Panc1 (cell line): ENCODE data around the gene JPH2. TPM values are rescaled to one million over a fixed set of nuclear protein-coding genes. Genes with fewer than 3 reads are reported as not detected.

Experiments
- ATAC-seq: fragments of 200-7000 bp; cut with Tn5 transposase; 2 replicates; pipeline ENCODE4 v1.9.1; 2020; ENCODE audit warnings: mild to moderate bottlenecking, moderate library complexity
- BruUV-seq: library from RNA; stranded (reverse); fragments of 400-500 nt; replicated peaks from 2 replicates; lab custom pipeline; 2021; lab: Mats Ljungman, UMichigan
- CTCF ChIA-PET: fragments of 300-600 bp; sonication (Branson Sonifier 250); formaldehyde crosslinking; loops from one replicate; lab custom pipeline; 2022; ENCODE audit warnings: antibody characterized with exemption; lab: Charles Lee
- POLR2A ChIA-PET: fragments of 300-600 bp; sonication (Branson Sonifier 250); formaldehyde crosslinking; loops from one replicate; lab custom pipeline; 2022; ENCODE audit warnings: antibody characterized with exemption; lab: Charles Lee
- DNase-seq: peaks from one replicate; pipeline ENCODE4 v3.0.0-alpha.2; 2010; ENCODE audit warnings: low read depth, low spot score
- H3K27ac ChIP-seq: 2 replicates; pipeline ENCODE4 v1.5.1; 2011; ENCODE audit warnings: mild to moderate bottlenecking, low read length, inconsistent platforms
- H3K27me3 ChIP-seq: fragments of 200-500 bp; sonication (Bioruptor generic); 2 replicates; pipeline ENCODE4 v1.6.0; 2014; ENCODE audit warnings: low read length, inconsistent platforms; ENCODE audit not compliant: control insufficient read depth, insufficient read depth
- H3K36me3 ChIP-seq: fragments of 200-500 bp; sonication (Bioruptor generic); 2 replicates; pipeline ENCODE4 v1.5.1; 2014; ENCODE audit warnings: inconsistent platforms, mild to moderate bottlenecking, low read length, moderate library complexity; ENCODE audit not compliant: control insufficient read depth, insufficient read depth
- H3K4me1 ChIP-seq: 2 replicates; pipeline ENCODE4 v1.5.1; 2011; ENCODE audit warnings: inconsistent platforms, mild to moderate bottlenecking, low read length, moderate library complexity; ENCODE audit not compliant: control insufficient read depth, insufficient read depth
- H3K4me3 ChIP-seq, 2 experiments: 2 replicates each; pipeline ENCODE4 v1.5.1; 2011 to 2012; ENCODE audit warnings: low read depth in 2 of 2, low read length in 2 of 2, mild to moderate bottlenecking in 2 of 2, inconsistent platforms in 1 of 2, moderate library complexity in 1 of 2
- H3K9me3 ChIP-seq: fragments of 200-500 bp; sonication (Bioruptor generic); 2 replicates; pipeline ENCODE4 v1.5.1; 2014; ENCODE audit warnings: low read depth, mild to moderate bottlenecking, inconsistent platforms, low read length, moderate library complexity; ENCODE audit not compliant: control insufficient read depth, insufficient read depth
- CTCF ChIP-seq: fragments of 450-650 bp; IDR thresholded peaks from 2 replicates; pipeline ENCODE4 v1.5.1; 2017; ENCODE audit warnings: mild to moderate bottlenecking
- POLR2AphosphoS5 ChIP-seq: IDR thresholded peaks from 2 replicates; pipeline ENCODE4 v1.6.1; 2012; ENCODE audit warnings: mild to moderate bottlenecking, low read depth, low read length, moderate library complexity
- REST ChIP-seq, 2 experiments: IDR thresholded peaks; 2 replicates each; pipeline ENCODE4 v1.6.1; 2011 to 2012; ENCODE audit warnings: low read depth in 2 of 2, control low read depth in 1 of 2, low read length in 1 of 2, mild to moderate bottlenecking in 1 of 2, moderate library complexity in 1 of 2; ENCODE audit not compliant: insufficient read depth in 1 of 2
- SIN3A ChIP-seq: IDR thresholded peaks from 2 replicates; pipeline ENCODE4 v1.6.1; 2012; ENCODE audit warnings: low read depth, mild to moderate bottlenecking, low read length, moderate library complexity, borderline replicate concordance; ENCODE audit not compliant: insufficient read depth
- TCF7L2 ChIP-seq: IDR thresholded peaks from 2 replicates; pipeline ENCODE4 v1.6.1; 2011; ENCODE audit warnings: mild to moderate bottlenecking, low read depth, low read length, inconsistent platforms
- in situ Hi-C: cut with HindIII; loops from 2 replicates; pipeline ENCODE4 v1.10.0; 2016; ENCODE audit warnings: low sequenced_read_pairs, low pct_unique_long_range_greater_than_20kb
- intact Hi-C: fragments of 100-400 bp; cut with micrococcal nuclease; formaldehyde crosslinking; loops from one replicate; pipeline ENCODE4 v1.10.0; 2022; ENCODE audit not compliant: unreplicated experiment
- total RNA-seq: library from RNA; stranded (reverse); gene quantifications from one replicate; pipeline ENCODE4 v1.2.1, GENCODE V29; 2021; ENCODE audit not compliant: unreplicated experiment

The JPH2 gene
- total RNA-seq, 1 experiment from 2014 or later, result 0.49 TPM

GRCh38 chr20:44113618-44114376, 73.2 kb downstream of the JPH2 start:
- no peaks in the 10 kb centered on the region for H3K36me3 ChIP-seq
- H3K27me3 ChIP-seq, result no peaks in the 10 kb centered on the region
- no peaks in the 10 kb centered on the region for H3K9me3 ChIP-seq
- no peak for DNase-seq
- no peak for ATAC-seq
- TF ChIP-seq POLR2AphosphoS5 (no peak), SIN3A (no peak), REST (IDR thresholded peaks at IDR 0.05; ENCODE audit: insufficient read depth in 1 of 2, low read depth in 2 of 2, low read length in 1 of 2) (no peak), CTCF (no peak), TCF7L2 (no peak)
- POLR2A ChIA-PET, result no interaction called here
- in situ Hi-C loops, result no loop called here
- H3K27ac ChIP-seq, result no peak overlapping the region
- no peak overlapping the region for H3K4me3 ChIP-seq
- no peaks in the 10 kb centered on the region for H3K4me1 ChIP-seq
- intact Hi-C loops, result no loop called here
- BruUV-seq, result no TSS peak
- CTCF ChIA-PET, result interaction anchor here (0.6 to 0.8 kb wide), 2 partner anchors 70 to 255 kb away, joined by 3 read pairs; no protein-coding TSS in a partner anchor

GRCh38 chr20:44112889-44113617, 73.9 kb downstream of the JPH2 start:
- H3K27ac ChIP-seq, result no peak overlapping the region
- H3K4me3 ChIP-seq, result no peak overlapping the region
- no peaks in the 10 kb centered on the region; the same call in 1 of the 2 replicates for H3K27me3 ChIP-seq
- POLR2A ChIA-PET, result interaction anchor here (0.6 kb wide), 1 partner anchor 273 kb away, joined by 4 read pairs; no protein-coding TSS in a partner anchor
- in situ Hi-C loops, result no loop called here
- no peaks in the 10 kb centered on the region for H3K36me3 ChIP-seq
- CTCF ChIA-PET, result no interaction called here
- TF ChIP-seq CTCF, result no peak
- TF ChIP-seq POLR2AphosphoS5, result no peak
- no peak for TF ChIP-seq TCF7L2
- TF ChIP-seq SIN3A, result no peak
- no peak for TF ChIP-seq REST (IDR thresholded peaks at IDR 0.05; ENCODE audit: insufficient read depth in 1 of 2, low read depth in 2 of 2, low read length in 1 of 2)
- intact Hi-C loops, result no loop called here
- BruUV-seq, result no TSS peak
- H3K4me1 ChIP-seq, result no peaks in the 10 kb centered on the region
- no peaks in the 10 kb centered on the region; the same call in 1 of the 2 replicates for H3K9me3 ChIP-seq
- ATAC-seq, result no peak
- no peak for DNase-seq
